ENCODE results near the gene ARR3. TPM values are rescaled to one million over a fixed set of nuclear protein-coding genes. Genes with fewer than 3 reads are reported as not detected.

The ARR3 gene
- polyA plus RNA-seq, 1 donor (not counting 4 experiments of a cell fraction or from before 2014, with no cell fraction given) = not detected

DNA sequence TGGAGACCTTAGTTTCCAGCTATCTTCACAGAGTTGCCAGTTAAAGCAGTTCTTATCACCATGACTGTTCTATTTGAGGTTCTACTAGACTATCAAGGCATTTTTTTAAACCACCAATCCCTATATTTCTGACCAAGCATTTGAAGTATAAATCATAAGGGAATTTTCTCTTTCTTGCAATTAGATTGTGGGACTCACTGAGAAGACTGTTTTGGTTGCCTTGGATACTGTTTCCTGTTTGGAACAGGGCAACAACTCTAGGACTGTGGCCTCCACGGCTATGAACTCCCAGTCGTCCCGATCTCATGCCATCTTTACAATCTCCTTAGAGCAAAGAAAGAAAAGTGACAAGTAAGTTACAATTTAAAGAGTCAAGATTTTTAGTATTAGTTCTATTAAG, 33.6 kb downstream of the ARR3 start:
- no peak overlapping the region for H2AFZ ChIP-seq (ENCODE audit: control insufficient read depth, low read length)
- no peaks in the 10 kb centered on the region for H3K79me2 ChIP-seq (ENCODE audit: control insufficient read depth, insufficient read depth, low read length)
- no peaks in the 10 kb centered on the region for H4K20me1 ChIP-seq (ENCODE audit: control insufficient read depth, extremely low read depth, insufficient read depth, low read length)
- dilution Hi-C loops (cut with MboI; ENCODE audit: extremely low pct_ligation_motif_present, low sequenced_read_pairs) = no loop called here
- no peaks in the 10 kb centered on the region for H3K9me1 ChIP-seq (ENCODE audit: control insufficient read depth, extremely low read depth, insufficient read depth, low read length)
- no peak overlapping the region for H3K4me3 ChIP-seq (ENCODE audit: control insufficient read depth in 2 of 3, extremely low read depth in 1 of 3, insufficient read depth in 2 of 3, low read depth in 1 of 3, low read length in 3 of 3)
- H3K36me3 ChIP-seq (ENCODE audit: control insufficient read depth in 2 of 2, extremely low read depth in 1 of 2, insufficient read depth in 2 of 2, low read length in 2 of 2) = peaks cover 0 to 2% of the 10 kb centered on the region in 2 experiments
- no peak overlapping the region for H3K9ac ChIP-seq (ENCODE audit: control insufficient read depth, extremely low read depth, insufficient read depth, low read length)
- DNase-seq (ENCODE audit: low read depth, low spot score) (no peak), FAIRE-seq (no peak)
- H3K4me2 ChIP-seq (ENCODE audit: control insufficient read depth, extremely low read depth, insufficient read depth, low read depth, low read length) = no peak overlapping the region
- H3K27ac ChIP-seq (ENCODE audit: control insufficient read depth, insufficient read depth, low read length) = no peak overlapping the region
- H3K4me1 ChIP-seq (ENCODE audit: control insufficient read depth, extremely low read depth, insufficient read depth, low read length) = no peaks in the 10 kb centered on the region
- no peaks in the 10 kb centered on the region for H3K9me3 ChIP-seq (ENCODE audit: control insufficient read depth, low read depth, low read length)
- TF ChIP-seq EZH2 (IDR thresholded peaks at IDR 0.05; ENCODE audit: low read length) = no peak
- TF ChIP-seq, protein P1, sequence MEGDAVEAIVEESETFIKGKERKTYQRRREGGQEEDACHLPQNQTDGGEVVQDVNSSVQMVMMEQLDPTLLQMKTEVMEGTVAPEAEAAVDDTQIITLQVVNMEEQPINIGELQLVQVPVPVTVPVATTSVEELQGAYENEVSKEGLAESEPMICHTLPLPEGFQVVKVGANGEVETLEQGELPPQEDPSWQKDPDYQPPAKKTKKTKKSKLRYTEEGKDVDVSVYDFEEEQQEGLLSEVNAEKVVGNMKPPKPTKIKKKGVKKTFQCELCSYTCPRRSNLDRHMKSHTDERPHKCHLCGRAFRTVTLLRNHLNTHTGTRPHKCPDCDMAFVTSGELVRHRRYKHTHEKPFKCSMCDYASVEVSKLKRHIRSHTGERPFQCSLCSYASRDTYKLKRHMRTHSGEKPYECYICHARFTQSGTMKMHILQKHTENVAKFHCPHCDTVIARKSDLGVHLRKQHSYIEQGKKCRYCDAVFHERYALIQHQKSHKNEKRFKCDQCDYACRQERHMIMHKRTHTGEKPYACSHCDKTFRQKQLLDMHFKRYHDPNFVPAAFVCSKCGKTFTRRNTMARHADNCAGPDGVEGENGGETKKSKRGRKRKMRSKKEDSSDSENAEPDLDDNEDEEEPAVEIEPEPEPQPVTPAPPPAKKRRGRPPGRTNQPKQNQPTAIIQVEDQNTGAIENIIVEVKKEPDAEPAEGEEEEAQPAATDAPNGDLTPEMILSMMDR (optimal IDR thresholded peaks at IDR 0.05 in 1 of 3, IDR thresholded peaks at IDR 0.05 in 1 of 3, conservative IDR thresholded peaks at IDR 0.05 in 1 of 3; ENCODE audit: extremely low read depth in 1 of 3, insufficient read depth in 2 of 3, low read length in 3 of 3) = no peak
- no peaks in the 10 kb centered on the region for H3K27me3 ChIP-seq (ENCODE audit: control insufficient read depth, extremely low read depth, insufficient read depth, low read length)

DNA sequence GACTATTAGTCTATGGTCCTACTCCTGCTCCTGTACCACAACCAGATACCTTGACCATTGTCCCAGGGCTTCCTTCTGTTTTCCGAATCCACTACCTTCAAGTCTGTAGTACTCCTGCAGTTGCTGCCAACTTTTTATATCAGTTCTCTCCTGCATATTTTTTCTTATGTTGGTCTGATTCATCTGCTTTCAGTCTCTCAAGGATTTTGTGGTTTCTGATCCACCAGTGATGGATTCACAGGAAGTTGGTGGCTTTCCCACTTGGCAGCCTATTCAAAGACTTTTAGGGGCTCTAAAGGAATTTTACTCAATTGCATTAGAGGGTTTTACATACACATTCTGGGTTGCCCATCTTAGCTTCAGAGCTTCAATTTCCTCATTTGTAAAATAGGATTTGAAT, 45.4 kb downstream of the ARR3 start:
- DNase-seq (ENCODE audit: low read depth, low spot score) = no peak
- Histone ChIP-seq H3K36me3 (ENCODE audit: control insufficient read depth in 2 of 2, extremely low read depth in 1 of 2, insufficient read depth in 2 of 2, low read length in 2 of 2) (no peaks in the 10 kb centered on the region), H3K79me2 (ENCODE audit: control insufficient read depth, insufficient read depth, low read length) (peaks cover 1% of the 10 kb centered on the region), H3K4me1 (ENCODE audit: control insufficient read depth, extremely low read depth, insufficient read depth, low read length) (no peaks in the 10 kb centered on the region), H4K20me1 (ENCODE audit: control insufficient read depth, extremely low read depth, insufficient read depth, low read length) (no peaks in the 10 kb centered on the region), H3K4me3 (ENCODE audit: control insufficient read depth in 2 of 3, extremely low read depth in 1 of 3, insufficient read depth in 2 of 3, low read depth in 1 of 3, low read length in 3 of 3) (no peak overlapping the region), H3K27ac (ENCODE audit: control insufficient read depth, insufficient read depth, low read length) (no peak overlapping the region), H3K4me2 (ENCODE audit: control insufficient read depth, extremely low read depth, insufficient read depth, low read depth, low read length) (no peak overlapping the region), H2AFZ (ENCODE audit: control insufficient read depth, low read length) (no peak overlapping the region), H3K27me3 (ENCODE audit: control insufficient read depth, extremely low read depth, insufficient read depth, low read length) (no peaks in the 10 kb centered on the region), H3K9ac (ENCODE audit: control insufficient read depth, extremely low read depth, insufficient read depth, low read length) (no peak overlapping the region), H3K9me3 (ENCODE audit: control insufficient read depth, low read depth, low read length) (no peaks in the 10 kb centered on the region), H3K9me1 (ENCODE audit: control insufficient read depth, extremely low read depth, insufficient read depth, low read length) (no peaks in the 10 kb centered on the region)
- dilution Hi-C loops (cut with MboI; ENCODE audit: extremely low pct_ligation_motif_present, low sequenced_read_pairs) = no loop called here
- FAIRE-seq = no peak
- no peak for TF ChIP-seq EZH2 (IDR thresholded peaks at IDR 0.05; ENCODE audit: low read length)
- TF ChIP-seq, protein P1 (optimal IDR thresholded peaks at IDR 0.05 in 1 of 3, IDR thresholded peaks at IDR 0.05 in 1 of 3, conservative IDR thresholded peaks at IDR 0.05 in 1 of 3; ENCODE audit: extremely low read depth in 1 of 3, insufficient read depth in 2 of 3, low read length in 3 of 3) = no peak
